Activated CD4-positive, alpha-beta memory T cell treated with anti-CD3 and anti-CD28 coated beads for 36 hours (primary cell): ENCODE results near the gene COL4A2. TPM values are rescaled to one million over a fixed set of nuclear protein-coding genes. Genes with fewer than 3 reads are reported as not detected.

Source experiments
- CTCF ChIA-PET: fragments of 350-600 bp; sonication (Branson Sonifier 250); formaldehyde crosslinking; loops from one replicate; lab custom pipeline; 2021; ENCODE audit warnings: antibody characterized with exemption, inconsistent platforms; lab: Charles Lee
- POLR2A ChIA-PET: fragments of 350-600 bp; sonication (Branson Sonifier 250); formaldehyde crosslinking; loops from one replicate; lab custom pipeline; 2021; ENCODE audit warnings: antibody characterized with exemption; lab: Charles Lee
- DNase-seq: peaks from one replicate; pipeline ENCODE4 v3.0.0-alpha.2; 2020
- H3K27ac Mint-ChIP-seq: one replicate; pipeline ENCODE4 v1.8.0; 2021; ENCODE audit warnings: mixed read lengths
- H3K27me3 Mint-ChIP-seq: one replicate; pipeline ENCODE4 v1.8.0; 2021; ENCODE audit warnings: mixed read lengths
- H3K36me3 Mint-ChIP-seq: one replicate; pipeline ENCODE4 v1.8.0; 2021; ENCODE audit warnings: mixed read lengths
- H3K4me1 Mint-ChIP-seq: one replicate; pipeline ENCODE4 v1.8.0; 2021; ENCODE audit warnings: low read depth, mixed read lengths
- H3K4me3 Mint-ChIP-seq: one replicate; pipeline ENCODE4 v1.8.0; 2021; ENCODE audit warnings: mild to moderate bottlenecking, mixed read lengths
- H3K9me3 Mint-ChIP-seq: one replicate; pipeline ENCODE4 v1.8.0; 2021; ENCODE audit warnings: mixed read lengths
- intact Hi-C: fragments of 100-400 bp; cut with micrococcal nuclease; formaldehyde crosslinking; loops from one replicate; pipeline ENCODE4 v1.15.1; 2023
- total RNA-seq, 2 experiments: library from RNA; stranded (reverse); gene quantifications; one replicate each; pipeline ENCODE4 v1.2.3, GENCODE V29; 2021

The COL4A2 gene
- total RNA-seq, 2 experiments from 2014 or later = not detected

- H3K9me3 Mint-ChIP-seq = no peaks in the 10 kb centered on the region
- H3K4me3 Mint-ChIP-seq = no peak overlapping the region
- no peaks in the 10 kb centered on the region for H3K4me1 Mint-ChIP-seq
- POLR2A ChIA-PET = no interaction called here
- no peaks in the 10 kb centered on the region for H3K36me3 Mint-ChIP-seq
- H3K27me3 Mint-ChIP-seq = peaks cover 15% of the 10 kb centered on the region
- intact Hi-C loops = no loop called here
- no peak overlapping the region for H3K27ac Mint-ChIP-seq
- CTCF ChIA-PET = no interaction called here
- DNase-seq = no peak
Observed at GRCh38 chr13:110475550-110476219, 168.6 kb downstream of the COL4A2 start.

- Mint-ChIP-seq H3K4me1 (no peaks in the 10 kb centered on the region), H3K36me3 (no peaks in the 10 kb centered on the region)
Observed at GRCh38 chr13:110476220-110476617, 169.1 kb downstream of the COL4A2 start.

GRCh38 chr13:110477706-110478245, 170.7 kb downstream of the COL4A2 start:
- no peaks in the 10 kb centered on the region for H3K9me3 Mint-ChIP-seq
- POLR2A ChIA-PET = no interaction called here
- H3K27ac Mint-ChIP-seq = no peak overlapping the region

More at GRCh38 chr13:110476220-110476617, 169.1 kb downstream of the COL4A2 start:
- H3K27ac Mint-ChIP-seq = no peak overlapping the region
- H3K27me3 Mint-ChIP-seq = peaks cover 11% of the 10 kb centered on the region
- no peaks in the 10 kb centered on the region for H3K9me3 Mint-ChIP-seq
- no peak for DNase-seq
- intact Hi-C loops = no loop called here
- no peak overlapping the region for H3K4me3 Mint-ChIP-seq
- CTCF ChIA-PET = no interaction called here
- POLR2A ChIA-PET = no interaction called here

GRCh38 chr13:110478405-110479214, 171.5 kb downstream of the COL4A2 start:
- Mint-ChIP-seq H3K4me1 (no peaks in the 10 kb centered on the region), H3K4me3 (no peak overlapping the region), H3K36me3 (no peaks in the 10 kb centered on the region), H3K9me3 (no peaks in the 10 kb centered on the region), H3K27me3 (peaks cover 5% of the 10 kb centered on the region), H3K27ac (no peak overlapping the region)
- CTCF ChIA-PET = no interaction called here
- POLR2A ChIA-PET = no interaction called here
- intact Hi-C loops = no loop called here
- DNase-seq = no peak

More at GRCh38 chr13:110477706-110478245, 170.7 kb downstream of the COL4A2 start:
- no peak for DNase-seq
- Mint-ChIP-seq H3K27me3 (peaks cover 6% of the 10 kb centered on the region), H3K36me3 (no peaks in the 10 kb centered on the region), H3K4me1 (no peaks in the 10 kb centered on the region), H3K4me3 (no peak overlapping the region)
- CTCF ChIA-PET = no interaction called here
- intact Hi-C loops = no loop called here

- no peak overlapping the region for H3K4me3 Mint-ChIP-seq
- no peak overlapping the region for H3K27ac Mint-ChIP-seq
- H3K27me3 Mint-ChIP-seq = peaks cover 5% of the 10 kb centered on the region
- no peaks in the 10 kb centered on the region for H3K4me1 Mint-ChIP-seq
- intact Hi-C loops = no loop called here
- H3K9me3 Mint-ChIP-seq = no peaks in the 10 kb centered on the region
- ChIA-PET CTCF (interaction anchor here (0.9 kb wide), 1 partner anchor 465 kb away, joined by 3 read pairs; no protein-coding TSS in a partner anchor), POLR2A (no interaction called here)
- no peaks in the 10 kb centered on the region for H3K36me3 Mint-ChIP-seq
- no peak for DNase-seq
Observed at GRCh38 chr13:110479215-110479545, 172.1 kb downstream of the COL4A2 start.

GRCh38 chr13:110479648-110480047, 172.6 kb downstream of the COL4A2 start:
- peaks cover 6% of the 10 kb centered on the region for H3K27me3 Mint-ChIP-seq
- no peak overlapping the region for H3K4me3 Mint-ChIP-seq
- H3K9me3 Mint-ChIP-seq = no peaks in the 10 kb centered on the region
- POLR2A ChIA-PET = no interaction called here
- H3K4me1 Mint-ChIP-seq = no peaks in the 10 kb centered on the region
- no peaks in the 10 kb centered on the region for H3K36me3 Mint-ChIP-seq
- no peak for DNase-seq
- CTCF ChIA-PET = interaction anchor here (0.9 kb wide), 1 partner anchor 464 kb away, joined by 3 read pairs; no protein-coding TSS in a partner anchor
- H3K27ac Mint-ChIP-seq = no peak overlapping the region
- intact Hi-C loops = no loop called here

- no peak overlapping the region for H3K27ac Mint-ChIP-seq
- no peaks in the 10 kb centered on the region for H3K4me1 Mint-ChIP-seq
- no peak overlapping the region for H3K4me3 Mint-ChIP-seq
- peaks cover 4% of the 10 kb centered on the region for H3K27me3 Mint-ChIP-seq
- no peak for DNase-seq
- no peaks in the 10 kb centered on the region for H3K9me3 Mint-ChIP-seq
- ChIA-PET POLR2A (no interaction called here), CTCF (interaction anchor here (0.9 kb wide), 1 partner anchor 464 kb away, joined by 3 read pairs; no protein-coding TSS in a partner anchor)
- no peaks in the 10 kb centered on the region for H3K36me3 Mint-ChIP-seq
- intact Hi-C loops = no loop called here
Observed at GRCh38 chr13:110480161-110480560, 173.1 kb downstream of the COL4A2 start.

- no peak for DNase-seq
- CTCF ChIA-PET = interaction anchor here (1.0 kb wide), 1 partner anchor 28 kb away, joined by 3 read pairs; no protein-coding TSS in a partner anchor
- Mint-ChIP-seq H3K36me3 (no peaks in the 10 kb centered on the region), H3K9me3 (no peaks in the 10 kb centered on the region), H3K4me1 (no peaks in the 10 kb centered on the region), H3K27ac (no peak overlapping the region), H3K27me3 (peaks cover 4% of the 10 kb centered on the region), H3K4me3 (no peak overlapping the region)
- POLR2A ChIA-PET = no interaction called here
- intact Hi-C loops = no loop called here
Observed at GRCh38 chr13:110483386-110483968, 176.4 kb downstream of the COL4A2 start.

GRCh38 chr13:110484290-110485048, 177.4 kb downstream of the COL4A2 start:
- CTCF ChIA-PET = interaction anchor here (1.0 kb wide), 1 partner anchor 29 kb away, joined by 3 read pairs; no protein-coding TSS in a partner anchor
- H3K4me1 Mint-ChIP-seq = no peaks in the 10 kb centered on the region

GRCh38 chr13:110485604-110486003, 178.5 kb downstream of the COL4A2 start:
- Mint-ChIP-seq H3K36me3 (no peaks in the 10 kb centered on the region), H3K27me3 (peaks cover 1% of the 10 kb centered on the region), H3K4me3 (no peak overlapping the region), H3K27ac (no peak overlapping the region), H3K4me1 (no peaks in the 10 kb centered on the region), H3K9me3 (no peaks in the 10 kb centered on the region)
- DNase-seq = no peak
- CTCF ChIA-PET = no interaction called here
- POLR2A ChIA-PET = no interaction called here
- intact Hi-C loops = no loop called here

More at GRCh38 chr13:110484290-110485048, 177.4 kb downstream of the COL4A2 start:
- Mint-ChIP-seq H3K27ac (no peak overlapping the region), H3K4me3 (no peak overlapping the region), H3K27me3 (peaks cover 2% of the 10 kb centered on the region), H3K36me3 (no peaks in the 10 kb centered on the region), H3K9me3 (no peaks in the 10 kb centered on the region)
- no peak for DNase-seq
- intact Hi-C loops = no loop called here
- POLR2A ChIA-PET = no interaction called here

GRCh38 chr13:110486061-110486715, 179.1 kb downstream of the COL4A2 start:
- CTCF ChIA-PET = no interaction called here
- POLR2A ChIA-PET = no interaction called here
- H3K27ac Mint-ChIP-seq = no peak overlapping the region
- intact Hi-C loops = no loop called here
- no peaks in the 10 kb centered on the region for H3K9me3 Mint-ChIP-seq
- H3K4me3 Mint-ChIP-seq = no peak overlapping the region
- H3K36me3 Mint-ChIP-seq = no peaks in the 10 kb centered on the region
- H3K27me3 Mint-ChIP-seq = peaks cover 1% of the 10 kb centered on the region
- no peak for DNase-seq
- H3K4me1 Mint-ChIP-seq = no peaks in the 10 kb centered on the region
